Measurements from ENCODE around the gene NPIPB6.

GRCh38 chr16:28310796-28311195, 52.5 kb downstream of the NPIPB6 start:
- TF ChIP-seq CTCF (IDR thresholded peaks at IDR 0.05), result no peak
- no peak for TF ChIP-seq POLR2A (IDR thresholded peaks at IDR 0.05)
- TF ChIP-seq POLR2AphosphoS5 (IDR thresholded peaks at IDR 0.05), result no peak
